Smooth muscle cell (in vitro differentiated cells): ENCODE results near the gene NEDD4L. TPM values are rescaled to one million over a fixed set of nuclear protein-coding genes. Genes with fewer than 3 reads are reported as not detected.

Experiments
- DNase-seq: peaks from one replicate; lab custom pipeline; 2025; ENCODE audit not compliant: unreplicated experiment; lab: John Stamatoyannopoulos, UW
- H2AFZ ChIP-seq: fragments of 200-600 bp; sonication (generic); 2 replicates; pipeline ENCODE4 v1.6.0; 2016; ENCODE audit warnings: antibody characterized with exemption, low read depth, mild to moderate bottlenecking
- H3F3A ChIP-seq: fragments of 200-600 bp; sonication (generic); 2 replicates; pipeline ENCODE4 v1.6.0; 2017; ENCODE audit warnings: antibody characterized with exemption, low read depth
- H3K27ac ChIP-seq: fragments of 200-600 bp; sonication (generic); 2 replicates; pipeline ENCODE4 v1.5.1; 2016; ENCODE audit warnings: low read depth, mild to moderate bottlenecking
- H3K27me3 ChIP-seq: fragments of 200-600 bp; sonication (generic); 2 replicates; pipeline ENCODE4 v1.6.1; 2016; ENCODE audit warnings: low read depth, mild to moderate bottlenecking
- H3K36me3 ChIP-seq: fragments of 200-600 bp; sonication (generic); 2 replicates; pipeline ENCODE4 v1.5.1; 2016; ENCODE audit warnings: low read depth
- H3K4me1 ChIP-seq: fragments of 200-600 bp; sonication (generic); 2 replicates; pipeline ENCODE4 v1.5.1; 2016; ENCODE audit warnings: low read depth
- H3K4me2 ChIP-seq: fragments of 200-600 bp; sonication (generic); 2 replicates; pipeline ENCODE4 v1.6.0; 2016; ENCODE audit warnings: mild to moderate bottlenecking
- H3K4me3 ChIP-seq: fragments of 200-600 bp; sonication (generic); 2 replicates; pipeline ENCODE4 v1.5.1; 2016; ENCODE audit warnings: mild to moderate bottlenecking
- H3K79me2 ChIP-seq: fragments of 200-600 bp; sonication (generic); 2 replicates; pipeline ENCODE4 v1.6.0; 2016; ENCODE audit warnings: low read depth, mild to moderate bottlenecking
- H3K9ac ChIP-seq: fragments of 200-600 bp; sonication (generic); 2 replicates; pipeline ENCODE4 v1.6.0; 2016; ENCODE audit warnings: low read depth
- H3K9me3 ChIP-seq: fragments of 200-600 bp; sonication (generic); replicated peaks from 2 replicates; pipeline ENCODE4 v1.5.1; 2016; ENCODE audit warnings: low read depth
- H4K20me1 ChIP-seq: fragments of 200-600 bp; sonication (generic); 2 replicates; pipeline ENCODE4 v1.6.0; 2016; ENCODE audit warnings: low read depth
- CTCF ChIP-seq: fragments of 200-600 bp; sonication (generic); IDR thresholded peaks from 2 replicates; pipeline ENCODE4 v1.5.1; 2017; ENCODE audit warnings: borderline replicate concordance, mild to moderate bottlenecking, antibody characterized with exemption; ENCODE audit not compliant: insufficient read depth, poor library complexity, severe bottlenecking
- WGBS: methylation state at CpG from one replicate; pipeline ENCODE4 v1.1.7; 2016; ENCODE audit warnings: low lambda C conversion rate; 5-methylcytosine and 5-hydroxymethylcytosine counted together
- polyA plus RNA-seq: library from polyadenylated mRNA; unstranded; fragments of >200 nt; fragmentation: Nextera tagmentation; extraction: Ambion mirVana; gene quantifications from 2 replicates; pipeline ENCODE4 v1.2.1, GENCODE V29; 2016
- total RNA-seq: library from RNA; depleted of rRNA; stranded (reverse); fragments of >200 nt; gene quantifications from 2 replicates; pipeline ENCODE4 v1.2.3, GENCODE V29; 2014

The NEDD4L gene
- total and polyA plus RNA-seq, 2 experiments from 2014 or later = 8.7 to 41.3 TPM

GRCh38 chr18:58298251-58299134 lies 254.5 kb downstream of the NEDD4L start:
- H4K20me1 ChIP-seq = peaks cover 4% of the 10 kb centered on the region
- no peaks in the 10 kb centered on the region for H3K36me3 ChIP-seq
- H3K79me2 ChIP-seq = no peaks in the 10 kb centered on the region
- no peak overlapping the region for H2AFZ ChIP-seq
- 35% methylated on average over 5 of the region's 5 CpGs for WGBS
- no peaks in the 10 kb centered on the region for H3K27me3 ChIP-seq
- no peak overlapping the region for H3K9ac ChIP-seq
- H3K9me3 ChIP-seq = no peaks in the 10 kb centered on the region
- H3F3A ChIP-seq = no peaks in the 10 kb centered on the region
- H3K4me3 ChIP-seq = no peak overlapping the region
- H3K4me1 ChIP-seq = no peaks in the 10 kb centered on the region
- no peak overlapping the region for H3K27ac ChIP-seq
- H3K4me2 ChIP-seq = peak overlapping the region; percentile 44
- DNase-seq = no peak
- no peak for TF ChIP-seq CTCF

- DNase-seq = no peak
- Histone ChIP-seq H3K27me3 (no peaks in the 10 kb centered on the region), H3K36me3 (no peaks in the 10 kb centered on the region), H4K20me1 (peaks cover 4% of the 10 kb centered on the region), H3F3A (no peaks in the 10 kb centered on the region), H3K9me3 (no peaks in the 10 kb centered on the region), H3K79me2 (no peaks in the 10 kb centered on the region), H3K9ac (no peak overlapping the region), H3K4me3 (no peak overlapping the region), H3K4me1 (no peaks in the 10 kb centered on the region), H3K27ac (no peak overlapping the region), H2AFZ (no peak overlapping the region), H3K4me2 (no peak overlapping the region)
- WGBS = 93% methylated on average over 4 of the region's 4 CpGs
- no peak for TF ChIP-seq CTCF
Measured at GRCh38 chr18:58299135-58299473, 255.1 kb downstream of the NEDD4L start.

DNA sequence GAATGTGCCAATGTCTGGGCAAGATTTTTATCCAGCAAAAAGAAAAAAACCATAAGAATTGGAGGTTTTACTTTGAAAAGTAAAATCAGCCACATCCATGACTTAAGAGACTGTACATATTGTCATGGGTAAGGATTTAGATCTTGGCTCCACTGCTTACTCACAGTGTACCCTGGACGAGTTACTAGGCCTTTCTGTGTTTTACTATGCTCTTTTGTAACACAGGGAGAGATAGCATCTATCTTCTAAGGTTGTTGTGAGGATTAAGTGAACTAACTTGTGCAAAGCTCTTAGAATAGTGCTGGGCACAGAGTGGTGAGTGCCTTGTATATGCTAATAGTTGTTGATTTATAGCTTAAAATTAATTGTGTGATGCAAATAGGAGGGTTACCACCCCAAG lies 255.9 kb downstream of the NEDD4L start:
- Histone ChIP-seq H3K9ac (no peak overlapping the region), H4K20me1 (peaks cover 4% of the 10 kb centered on the region), H2AFZ (no peak overlapping the region), H3K4me1 (no peaks in the 10 kb centered on the region), H3K4me3 (no peak overlapping the region), H3F3A (no peaks in the 10 kb centered on the region), H3K79me2 (no peaks in the 10 kb centered on the region), H3K27me3 (no peaks in the 10 kb centered on the region), H3K36me3 (no peaks in the 10 kb centered on the region), H3K27ac (no peak overlapping the region), H3K4me2 (no peak overlapping the region), H3K9me3 (no peaks in the 10 kb centered on the region)
- no peak for DNase-seq
- TF ChIP-seq CTCF = no peak
- 4% methylated on average over 1 of the region's 1 CpG for whole genome bisulfite sequencing

- no peaks in the 10 kb centered on the region for H3K36me3 ChIP-seq
- H3K9me3 ChIP-seq = peaks cover 6% of the 10 kb centered on the region
- no peak overlapping the region for H3K9ac ChIP-seq
- WGBS = 97% methylated on average over 4 of the region's 4 CpGs
- no peaks in the 10 kb centered on the region for H3K4me1 ChIP-seq
- TF ChIP-seq CTCF = no peak
- no peaks in the 10 kb centered on the region for H3F3A ChIP-seq
- H2AFZ ChIP-seq = no peak overlapping the region
- DNase-seq = no peak
- H3K4me2 ChIP-seq = no peak overlapping the region
- H4K20me1 ChIP-seq = peaks cover 4% of the 10 kb centered on the region
- H3K79me2 ChIP-seq = no peaks in the 10 kb centered on the region
- no peaks in the 10 kb centered on the region for H3K27me3 ChIP-seq
- H3K4me3 ChIP-seq = no peak overlapping the region
- no peak overlapping the region for H3K27ac ChIP-seq
Measured at GRCh38 chr18:58300867-58301266, 256.8 kb downstream of the NEDD4L start.
